ENCODE results near the gene CC2D1A.
"Not testable (repeated sequence)": the region's sequence is repeated elsewhere in the genome, so short reads cannot be mapped to it uniquely, and the experiment has no call there.

Gene CC2D1A

DNA sequence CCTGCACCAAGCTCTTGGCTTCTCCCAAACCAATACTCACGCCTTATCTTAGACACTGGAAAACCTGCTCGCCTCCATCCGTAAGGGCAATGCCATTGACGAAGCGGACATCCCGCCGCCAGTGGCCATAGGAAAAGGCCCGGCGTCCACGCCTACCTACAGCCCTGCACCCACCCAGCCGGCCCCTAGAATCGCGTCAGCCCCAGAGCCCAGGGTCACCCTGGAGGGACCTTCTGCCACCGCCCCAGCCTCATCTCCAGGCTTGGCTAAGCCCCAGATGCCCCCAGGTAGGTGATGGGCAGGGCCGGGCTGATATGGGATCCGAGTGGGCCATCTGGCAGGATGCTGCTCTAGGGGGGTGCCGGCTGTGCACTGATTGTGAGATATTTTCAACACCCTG lies 7.4 kb downstream of the CC2D1A start:
- no peak for DNase-seq

DNA sequence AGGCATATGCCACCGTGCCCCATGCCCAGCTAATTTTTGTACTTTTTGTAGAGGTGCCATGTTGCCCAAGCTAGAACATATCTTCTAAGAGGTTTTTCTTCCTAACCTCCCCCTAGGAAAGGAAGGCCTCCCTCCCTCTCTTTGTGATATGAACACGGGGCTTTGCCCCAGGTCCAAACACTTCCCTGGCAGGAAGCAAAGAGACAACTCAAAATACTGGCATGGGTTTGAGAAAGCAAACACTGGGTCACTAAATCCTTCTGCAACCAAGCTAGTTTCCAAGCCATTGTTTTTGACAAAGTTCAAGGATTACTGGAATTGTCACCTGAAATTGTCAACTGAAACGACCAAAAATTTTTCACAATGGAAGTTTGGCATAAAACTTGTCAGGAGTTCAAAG lies 8.8 kb downstream of the CC2D1A start:
- no peak for DNase-seq

DNA sequence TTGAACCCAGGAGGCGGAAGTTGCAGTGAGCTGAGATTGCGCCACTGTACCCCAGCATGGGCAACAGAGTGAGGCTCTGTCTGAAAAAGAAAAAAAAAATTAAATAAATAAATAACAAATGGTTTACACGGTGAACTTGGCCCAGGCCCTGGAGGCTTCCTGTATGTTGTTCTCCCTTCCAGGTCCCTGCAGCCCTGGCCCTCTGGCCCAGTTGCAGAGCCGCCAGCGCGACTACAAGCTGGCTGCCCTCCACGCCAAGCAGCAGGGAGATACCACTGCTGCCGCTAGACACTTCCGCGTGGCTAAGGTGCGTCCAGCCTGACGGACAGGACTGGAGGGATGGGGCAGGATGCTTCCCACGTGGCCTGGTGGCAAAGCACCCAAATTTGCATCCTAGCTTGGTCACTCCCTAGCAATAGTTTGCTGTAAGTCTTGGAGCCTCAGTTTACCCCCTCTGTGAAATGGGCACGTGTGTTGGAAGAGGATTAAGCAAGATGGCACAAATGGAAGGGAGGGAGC lies 11.9 kb downstream of the CC2D1A start:
- DNase-seq = no peak

DNA sequence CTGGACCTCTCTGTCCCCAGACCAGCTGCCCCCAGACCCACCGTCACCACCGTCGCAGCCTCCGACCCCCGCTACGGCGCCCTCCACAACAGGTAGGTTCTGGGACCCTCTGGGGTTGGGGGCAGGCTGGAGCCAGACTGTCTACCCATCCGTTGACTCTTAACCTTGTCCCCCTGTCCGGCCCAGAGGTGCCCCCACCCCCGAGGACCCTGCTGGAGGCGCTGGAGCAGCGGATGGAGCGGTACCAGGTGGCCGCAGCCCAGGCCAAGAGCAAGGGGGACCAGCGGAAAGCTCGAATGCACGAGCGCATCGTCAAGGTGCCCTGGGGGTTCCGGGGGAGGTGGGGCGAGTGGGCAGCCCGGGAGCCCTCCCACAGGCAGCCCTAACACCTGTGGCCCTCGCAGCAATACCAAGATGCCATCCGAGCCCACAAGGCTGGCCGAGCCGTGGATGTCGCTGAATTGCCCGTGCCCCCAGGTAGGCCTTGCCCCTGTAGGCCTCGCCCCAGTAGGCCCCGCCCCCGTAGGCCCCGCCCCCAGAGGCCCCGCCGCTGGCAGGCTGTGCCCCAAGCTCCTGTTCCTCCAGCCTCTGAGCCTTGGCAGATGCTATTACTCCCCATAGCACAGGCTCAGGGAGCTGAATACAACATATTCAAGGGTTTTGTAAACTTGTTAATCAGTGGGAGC lies 12.9 kb downstream of the CC2D1A start:
- no peak for DNase-seq

- no peak for DNase-seq
Observed at GRCh38 chr19:13920524-13920923, 14.5 kb downstream of the CC2D1A start.

DNA sequence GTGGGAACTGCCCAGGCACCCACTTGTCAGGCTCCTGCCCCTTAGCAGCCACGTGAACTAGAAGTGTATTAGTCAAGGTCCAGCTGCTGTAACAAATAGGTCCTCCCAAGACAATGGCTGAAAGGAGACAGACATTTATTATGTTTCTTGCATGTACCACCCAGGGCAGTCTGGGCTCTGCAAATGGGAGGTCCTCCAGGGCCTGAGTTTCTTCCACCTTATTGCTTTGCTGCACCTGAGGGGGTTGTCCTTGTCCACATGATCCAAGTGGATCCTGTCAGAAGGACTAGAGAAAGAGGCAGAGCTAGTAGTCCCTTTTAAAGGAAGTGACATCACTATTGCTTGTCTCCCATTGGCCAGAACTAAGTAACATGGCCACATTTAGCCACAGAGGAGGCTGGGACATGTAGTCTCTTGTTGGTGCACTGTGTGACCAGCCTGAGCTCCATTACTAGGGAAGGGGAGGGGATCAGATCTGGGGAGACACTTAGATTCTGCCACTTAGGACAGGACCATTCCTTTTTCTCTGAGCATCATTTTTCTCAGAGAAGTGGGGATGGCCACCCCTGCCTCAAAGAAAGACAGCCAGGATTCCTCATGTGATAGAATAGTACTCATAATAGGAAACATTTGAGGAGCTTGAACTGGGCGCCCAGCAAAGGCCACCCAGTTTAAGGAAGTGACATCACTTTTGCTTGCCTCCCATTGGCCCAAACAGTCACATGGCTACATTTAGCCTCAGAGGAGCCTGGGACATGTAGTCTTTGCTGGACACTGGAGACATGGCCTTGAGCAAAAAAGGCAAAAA lies 15.1 kb downstream of the CC2D1A start:
- no peak for DNase-seq

DNA sequence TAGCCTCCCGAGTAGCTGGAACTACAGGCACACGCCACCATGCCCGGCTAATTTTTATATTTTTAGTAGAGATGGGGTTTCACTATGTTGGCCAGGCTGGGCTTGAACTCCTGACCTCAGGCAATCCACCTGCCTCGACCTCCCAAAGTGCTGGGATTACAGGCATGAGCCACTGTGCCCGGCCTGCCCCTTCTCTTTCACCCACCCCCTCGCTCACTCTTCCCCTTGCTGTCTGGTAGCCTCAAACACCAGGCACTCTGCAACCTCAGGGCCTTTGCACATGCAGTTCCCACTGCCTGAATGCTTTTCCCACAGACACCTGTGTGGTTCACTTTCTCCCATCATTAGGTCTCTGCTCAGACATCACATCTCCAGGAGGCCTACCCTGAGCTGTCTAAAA lies 16.1 kb downstream of the CC2D1A start:
- DNase-seq = not testable (repeated sequence)

DNA sequence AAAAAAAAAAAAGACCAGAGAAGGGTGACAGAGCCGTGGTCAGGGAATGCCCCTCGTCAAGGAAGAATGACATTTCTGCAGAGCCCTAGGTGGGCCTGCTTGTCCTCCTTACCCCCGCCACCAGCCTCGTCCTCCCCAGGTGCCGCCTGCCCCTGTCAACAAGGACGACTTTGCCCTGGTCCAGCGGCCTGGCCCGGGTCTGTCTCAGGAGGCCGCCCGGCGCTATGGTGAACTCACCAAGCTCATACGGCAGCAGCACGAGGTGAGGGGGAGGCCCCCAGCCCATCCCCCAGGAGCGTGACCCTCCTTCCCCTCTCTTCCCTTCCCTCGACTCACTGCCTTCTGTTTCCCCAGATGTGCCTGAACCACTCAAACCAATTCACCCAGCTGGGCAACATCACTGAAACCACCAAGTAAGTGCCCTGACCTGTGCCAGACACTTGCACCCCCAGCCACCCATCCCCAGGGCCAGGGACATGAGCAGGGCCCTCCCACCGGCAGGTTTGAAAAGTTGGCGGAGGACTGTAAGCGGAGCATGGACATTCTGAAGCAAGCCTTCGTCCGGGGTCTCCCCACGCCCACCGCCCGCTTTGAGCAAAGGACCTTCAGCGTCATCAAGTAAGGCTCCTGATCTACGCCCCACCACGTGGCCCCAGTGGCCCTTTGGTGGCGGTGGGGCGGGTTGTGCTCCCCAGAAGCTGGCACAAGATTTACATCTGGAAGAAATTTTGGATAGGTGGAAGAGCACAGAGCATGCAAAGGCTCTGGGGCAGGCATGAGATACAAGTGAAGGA lies 17.4 kb downstream of the CC2D1A start:
- no peak for DNase-seq

- DNase-seq = no peak
Observed at GRCh38 chr19:13926010-13926409, 20.0 kb downstream of the CC2D1A start.

GRCh38 chr19:13926715-13927114 lies 20.7 kb downstream of the CC2D1A start:
- no peak for DNase-seq

- DNase-seq = no peak
Observed at GRCh38 chr19:13929340-13929739, 23.3 kb downstream of the CC2D1A start.

- DNase-seq = no peak
Observed at GRCh38 chr19:13929956-13930355, 24.0 kb downstream of the CC2D1A start.

DNA sequence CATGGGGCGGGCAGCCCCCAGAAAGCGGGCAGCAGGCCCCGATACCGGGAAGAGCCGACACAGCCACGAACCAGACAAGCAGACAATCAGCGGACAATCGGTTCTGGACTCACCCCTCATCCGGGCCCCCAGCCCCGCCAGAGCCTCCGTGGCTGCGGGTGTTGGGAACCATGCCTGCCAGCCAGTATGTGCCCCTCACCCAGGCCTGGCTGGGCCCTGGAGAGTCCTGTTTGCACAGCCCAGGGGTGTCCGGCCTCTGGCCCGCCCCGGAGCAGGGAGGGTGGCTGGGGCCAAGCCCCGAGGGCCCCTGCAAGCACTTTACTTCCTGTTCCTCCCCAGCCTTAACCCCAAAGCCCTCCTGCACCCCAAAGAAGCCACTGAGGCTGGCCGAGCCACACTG lies 24.4 kb downstream of the CC2D1A start:
- no peak for DNase-seq

DNA sequence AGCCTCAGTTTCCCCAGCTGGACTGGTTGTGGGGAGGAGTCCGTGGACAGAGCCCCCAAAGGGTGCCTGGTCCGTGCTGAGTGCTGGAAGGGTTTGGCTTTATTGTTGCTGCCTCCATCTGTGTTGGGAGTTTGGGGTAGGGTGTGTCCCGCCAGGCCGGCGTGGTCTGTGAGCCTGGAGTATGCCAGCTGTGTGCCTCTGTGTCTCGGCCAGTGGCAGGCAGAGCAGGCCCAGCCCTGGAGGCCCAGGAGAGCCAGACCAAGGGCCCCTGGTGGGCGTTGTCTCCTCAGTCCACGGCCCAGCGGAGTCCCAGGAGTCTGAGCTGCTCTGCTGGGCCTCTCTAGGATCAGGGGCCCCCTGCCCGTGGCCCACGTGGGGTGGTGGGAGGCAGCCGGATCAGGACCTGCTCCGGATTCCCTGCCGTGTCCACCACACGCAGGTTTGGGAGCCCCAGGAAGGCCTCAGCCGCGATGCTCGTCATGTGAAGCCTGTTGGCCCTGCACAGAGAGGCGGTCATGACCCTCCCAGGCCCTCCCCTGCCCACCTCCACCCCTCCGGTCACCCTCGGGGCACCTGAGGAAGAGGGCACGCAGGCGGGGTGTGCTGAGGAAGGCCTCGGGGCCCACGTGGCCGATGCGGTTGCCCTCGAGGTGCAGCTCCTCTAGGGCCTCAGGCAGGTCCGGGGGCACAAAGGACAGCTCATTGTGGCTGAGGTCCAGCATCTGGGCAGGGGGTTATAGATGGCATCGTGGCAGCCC lies 25.6 kb downstream of the CC2D1A start:
- DNase-seq = no peak

DNA sequence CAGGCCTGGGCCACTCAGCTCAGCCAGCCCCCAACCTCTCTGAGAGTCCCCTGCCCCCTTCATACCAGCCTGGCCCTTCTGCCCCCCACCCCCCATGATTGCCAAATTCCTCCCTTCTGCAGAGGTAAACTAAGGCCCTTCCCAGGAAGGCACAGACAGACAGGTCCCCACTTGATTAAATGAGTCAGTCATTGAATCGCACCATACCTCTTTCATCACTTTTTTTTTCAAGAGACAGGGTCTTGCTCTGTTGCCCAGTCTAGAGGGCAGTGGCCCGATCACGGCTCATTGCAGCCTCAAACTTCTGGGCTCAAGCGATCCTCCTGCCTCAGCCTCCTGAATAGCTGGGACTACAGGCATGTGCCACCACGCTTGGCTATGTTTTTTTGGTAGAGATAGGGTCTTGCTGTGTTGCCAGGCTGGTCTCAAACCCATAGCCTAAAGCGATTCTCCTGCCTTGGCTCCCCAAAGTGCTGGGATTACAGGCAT lies 26.2 kb downstream of the CC2D1A start:
- no peak for DNase-seq

- no peak for DNase-seq
Observed at GRCh38 chr19:13932911-13933393, 27.0 kb downstream of the CC2D1A start.

DNA sequence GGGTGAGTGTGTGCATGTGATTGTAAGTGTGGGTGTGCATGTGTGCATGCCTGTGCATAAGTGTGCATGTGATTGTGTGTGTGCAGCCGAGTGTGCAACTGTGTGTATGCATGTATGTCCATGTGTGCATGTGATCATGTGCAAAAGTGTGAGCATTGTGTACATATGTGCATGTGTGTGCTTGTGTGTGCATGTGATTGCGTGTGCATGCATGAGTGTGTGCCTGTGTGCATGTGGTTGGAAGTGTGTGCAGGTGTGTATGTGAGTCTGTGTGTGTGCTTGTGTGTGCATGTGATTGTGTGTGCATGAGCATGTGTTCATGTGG lies 28.7 kb downstream of the CC2D1A start:
- DNase-seq = no peak

GRCh38 chr19:13935765-13936510 lies 29.9 kb downstream of the CC2D1A start:
- no peak for DNase-seq

DNA sequence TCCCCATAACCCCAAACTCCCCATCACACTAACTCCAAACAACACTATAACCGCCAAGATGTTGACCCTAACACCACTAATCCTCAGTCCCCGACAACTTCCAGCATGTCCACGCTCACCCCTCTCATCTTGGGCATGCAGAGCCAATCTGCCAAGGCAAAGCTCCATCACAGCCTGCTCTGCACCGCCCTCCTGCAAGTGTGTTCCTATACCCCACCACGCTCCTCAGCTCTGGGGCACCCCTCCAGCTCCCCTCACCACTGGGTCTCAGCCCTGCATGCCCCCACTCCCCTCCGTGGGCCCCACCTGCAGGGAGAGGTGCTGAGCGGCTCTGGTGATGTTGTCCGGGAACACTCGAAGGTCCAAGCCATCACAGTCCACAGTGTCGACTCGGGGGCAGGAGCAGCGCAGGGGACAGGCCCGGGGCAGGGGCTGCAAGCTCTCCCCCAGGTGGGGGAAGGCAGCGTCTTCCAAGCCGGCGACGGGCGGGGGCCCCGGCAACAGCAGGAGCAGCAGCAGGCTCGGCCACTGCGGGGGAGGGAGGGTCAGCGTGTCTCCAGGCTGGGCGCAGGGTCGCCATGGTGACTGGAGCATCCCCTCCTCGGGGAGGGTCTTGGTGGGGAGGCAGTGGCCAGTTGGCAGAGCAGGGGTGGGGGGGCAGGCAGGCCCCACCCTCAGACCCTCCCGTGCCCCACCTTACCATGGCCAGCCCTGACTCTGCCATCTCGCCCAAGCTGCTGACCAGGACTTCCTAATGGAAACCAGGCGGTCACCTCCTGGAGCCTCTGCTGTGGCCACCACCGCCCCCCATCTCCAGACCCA lies 31.7 kb downstream of the CC2D1A start:
- DNase-seq = peak; percentile 59

DNA sequence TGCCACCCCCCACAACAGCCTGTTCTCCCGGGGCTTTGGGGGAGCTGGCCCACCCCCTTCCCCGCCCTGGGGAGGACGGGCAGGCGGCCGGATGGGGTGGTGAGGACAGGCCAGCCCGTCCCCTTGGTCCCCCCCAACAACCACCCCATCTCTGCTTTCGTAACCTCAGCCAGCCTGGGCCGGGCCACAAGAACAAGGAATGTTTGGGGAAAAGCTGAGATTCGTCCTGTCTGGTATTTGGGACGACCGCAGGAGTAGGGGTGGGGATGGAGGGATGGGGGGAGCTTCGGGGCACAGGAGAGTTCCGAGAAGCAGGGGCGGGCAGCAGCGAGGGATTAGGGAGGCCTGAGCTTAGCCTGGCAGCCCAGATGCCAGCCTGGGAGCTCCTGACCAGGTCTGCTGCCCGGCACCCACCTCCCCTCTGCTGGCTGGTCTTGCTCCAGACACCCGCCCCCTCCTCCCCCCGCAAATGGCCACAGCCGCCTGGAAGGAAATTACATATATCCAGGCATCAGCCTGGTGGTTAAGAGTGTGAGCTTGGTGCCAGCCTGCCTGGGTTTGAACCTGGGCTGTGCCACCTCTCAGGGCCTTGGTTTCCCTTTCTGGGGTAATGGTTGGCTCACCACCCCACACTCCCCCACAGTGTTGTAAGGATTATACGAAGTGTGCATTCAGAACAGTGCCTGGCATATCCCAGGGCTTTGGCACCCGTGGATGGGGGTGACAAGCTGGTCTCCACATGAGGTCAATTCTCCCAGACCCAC lies 32.5 kb downstream of the CC2D1A start, which contains the start of gene PODNL1:
Gene PODNL1 (minus strand): TSS at position 117 of the 764 bp plus-strand sequence. CDS start 236 bp downstream, outside the sequence.
- DNase-seq = peak; percentile 78

Data from right hindlimb (tissue), 1 donor.